Pulmonary artery endothelial cell (primary cell): ENCODE data around the gene PIM1. TPM values are rescaled to one million over a fixed set of nuclear protein-coding genes. Genes with fewer than 3 reads are reported as not detected.
"Not testable (repeated sequence)": the region's sequence is repeated elsewhere in the genome, so short reads cannot be mapped to it uniquely, and the experiment has no call there.

Experiments used
- DNase-seq: peaks from one replicate; pipeline ENCODE4 v3.0.0-alpha.2; 2011; ENCODE audit warnings: low read depth, low spot score
- total RNA-seq: library from RNA; depleted of rRNA; stranded (reverse); fragments of >200 nt; gene quantifications from 2 replicates; pipeline ENCODE4 v1.2.3, GENCODE V29; 2014

Gene PIM1
- total RNA-seq = 3.2 and 3.6 TPM in 2 replicates

DNA sequence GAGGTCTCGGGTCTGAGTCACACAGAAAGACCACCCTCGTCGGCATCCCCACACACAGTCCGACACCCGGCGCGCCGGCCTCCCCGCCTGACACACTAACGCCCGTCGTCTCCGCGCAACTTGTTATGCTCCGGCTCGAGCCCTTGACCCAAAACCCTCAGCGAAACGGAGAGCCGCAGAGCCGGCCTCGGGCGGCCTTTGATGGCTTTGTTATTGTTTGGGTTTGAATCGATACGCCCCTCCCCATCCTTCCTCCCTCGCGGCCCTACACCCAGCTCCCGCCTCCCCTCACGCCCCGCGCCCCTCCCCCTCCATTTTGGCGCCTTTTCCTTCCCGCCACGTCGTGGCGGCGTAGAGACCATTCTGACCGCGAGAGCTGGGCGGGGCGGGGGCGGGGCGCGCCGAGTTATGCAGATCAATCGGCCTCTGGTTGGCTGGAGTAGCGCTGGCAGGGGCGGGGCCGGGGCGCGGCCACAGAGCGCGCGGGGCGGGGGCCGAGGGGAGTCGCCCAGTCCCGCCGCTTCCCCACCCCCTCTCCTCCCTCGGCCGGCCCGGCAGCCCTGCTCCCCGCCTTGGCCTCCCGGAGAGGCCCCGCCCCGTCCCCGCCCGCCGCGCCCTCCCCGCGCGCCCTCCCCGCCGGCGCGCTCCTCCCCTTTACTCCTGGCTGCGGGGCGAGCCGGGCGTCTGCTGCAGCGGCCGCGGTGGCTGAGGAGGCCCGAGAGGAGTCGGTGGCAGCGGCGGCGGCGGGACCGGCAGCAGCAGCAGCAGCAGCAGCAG lies at the start of gene PIM1:
TSS of gene PIM1 (plus strand) at position 657 of the 777 bp plus-strand sequence. CDS start 424 bp downstream, outside the sequence.
- peak; percentile 85 for DNase-seq

GRCh38 chr6:37121556-37121955 lies 48.4 kb upstream of the PIM1 start:
- DNase-seq = no peak

- DNase-seq = no peak
Observed at GRCh38 chr6:37122861-37123260, 47.1 kb upstream of the PIM1 start.

DNA sequence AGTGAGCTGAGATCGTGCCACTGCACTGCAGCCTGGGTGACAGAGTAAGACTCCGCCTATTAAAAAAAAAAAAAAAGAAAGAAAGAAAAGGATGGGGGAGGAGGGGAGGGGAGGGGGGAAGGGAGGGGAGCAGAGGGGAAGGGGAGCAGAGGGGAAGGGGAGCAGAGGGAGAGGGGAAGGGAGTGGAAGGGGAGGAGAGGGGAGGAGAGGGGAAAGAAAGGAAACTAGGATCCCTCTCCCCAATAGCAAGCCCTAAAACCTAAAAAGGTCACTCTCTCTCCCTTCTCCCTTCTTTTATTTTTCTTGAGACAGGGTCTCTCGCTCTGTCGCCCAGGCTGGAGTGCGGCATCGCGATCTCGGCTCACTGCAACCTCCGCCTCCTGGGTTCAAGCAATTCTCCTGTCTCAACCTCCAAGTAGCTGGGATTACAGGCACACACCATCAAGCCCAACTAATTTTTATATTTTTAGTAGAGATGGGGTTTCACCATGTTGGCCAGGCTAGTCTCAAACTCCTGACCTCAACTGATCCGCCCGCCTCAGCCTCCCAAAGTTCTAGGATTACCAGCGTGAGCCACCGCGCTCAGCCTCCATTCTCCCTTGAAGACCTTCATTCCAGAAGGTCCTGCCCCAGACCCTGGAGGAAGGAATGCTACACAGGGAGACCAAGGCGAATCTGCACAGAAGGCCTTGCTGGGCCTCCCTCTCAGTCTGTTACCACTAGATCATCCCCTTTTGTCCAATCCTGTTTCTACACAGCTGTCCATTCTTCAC lies 45.8 kb upstream of the PIM1 start:
- DNase-seq = no peak

DNA sequence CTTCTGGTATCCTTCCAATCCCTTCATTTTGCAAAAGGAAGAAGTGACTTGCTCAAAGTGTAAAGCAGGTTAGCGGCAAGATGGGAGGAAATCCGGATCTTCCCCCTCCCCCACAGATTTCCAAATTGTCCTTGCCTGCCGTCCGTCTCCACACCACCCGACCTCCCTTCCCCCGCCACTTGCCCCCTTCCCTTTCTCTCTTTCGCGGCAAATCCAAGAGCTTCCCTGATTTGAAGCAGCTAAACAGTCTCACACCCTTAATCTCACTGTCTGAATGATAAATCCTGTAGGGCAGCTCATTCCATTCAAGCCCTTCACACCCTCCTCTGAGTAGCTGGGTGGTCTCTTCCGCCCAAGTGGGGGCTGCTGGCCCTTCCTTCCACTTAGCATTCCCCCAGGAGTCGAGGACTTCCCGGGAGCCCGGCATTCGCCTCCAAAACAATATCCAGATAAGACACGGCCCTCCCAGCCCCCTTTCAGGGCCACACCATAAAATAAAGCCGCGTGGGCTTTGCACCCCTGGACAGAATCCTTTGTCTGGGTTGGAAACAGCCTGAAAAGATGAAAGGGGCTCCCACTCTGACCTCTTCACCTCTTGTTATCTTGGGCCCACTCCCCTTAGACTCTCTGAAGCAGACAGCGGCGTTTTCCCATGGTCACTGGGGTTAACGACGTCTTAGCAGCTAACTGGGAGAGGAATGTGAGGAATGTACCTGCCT lies 44.0 kb upstream of the PIM1 start:
- no peak for DNase-seq

DNA sequence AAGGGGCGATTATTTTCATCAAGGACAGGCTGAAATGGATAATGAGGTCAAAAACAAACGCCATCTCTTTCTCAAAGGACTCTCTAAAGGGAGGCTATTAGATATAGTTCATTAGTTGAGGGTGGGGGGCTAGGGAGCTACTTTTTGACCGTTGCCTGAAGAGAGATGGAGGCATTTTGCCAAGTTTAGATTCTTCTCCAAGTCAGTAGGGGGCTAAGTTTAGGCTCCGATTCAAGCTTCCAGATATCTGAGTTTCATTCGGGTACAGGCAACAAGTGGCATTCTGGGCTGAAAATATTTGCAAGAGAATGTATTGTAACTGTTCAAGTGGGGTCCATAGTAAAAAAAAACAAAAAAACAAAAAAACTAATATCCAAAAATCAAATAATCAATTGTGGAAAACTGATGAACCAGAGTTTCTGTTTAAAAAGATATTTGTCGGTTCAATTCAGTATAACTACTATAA lies 43.4 kb upstream of the PIM1 start:
- DNase-seq = no peak

- DNase-seq = no peak
Observed at GRCh38 chr6:37126961-37127616, 42.9 kb upstream of the PIM1 start.

GRCh38 chr6:37127961-37128862 lies 41.7 kb upstream of the PIM1 start:
- no peak for DNase-seq

DNA sequence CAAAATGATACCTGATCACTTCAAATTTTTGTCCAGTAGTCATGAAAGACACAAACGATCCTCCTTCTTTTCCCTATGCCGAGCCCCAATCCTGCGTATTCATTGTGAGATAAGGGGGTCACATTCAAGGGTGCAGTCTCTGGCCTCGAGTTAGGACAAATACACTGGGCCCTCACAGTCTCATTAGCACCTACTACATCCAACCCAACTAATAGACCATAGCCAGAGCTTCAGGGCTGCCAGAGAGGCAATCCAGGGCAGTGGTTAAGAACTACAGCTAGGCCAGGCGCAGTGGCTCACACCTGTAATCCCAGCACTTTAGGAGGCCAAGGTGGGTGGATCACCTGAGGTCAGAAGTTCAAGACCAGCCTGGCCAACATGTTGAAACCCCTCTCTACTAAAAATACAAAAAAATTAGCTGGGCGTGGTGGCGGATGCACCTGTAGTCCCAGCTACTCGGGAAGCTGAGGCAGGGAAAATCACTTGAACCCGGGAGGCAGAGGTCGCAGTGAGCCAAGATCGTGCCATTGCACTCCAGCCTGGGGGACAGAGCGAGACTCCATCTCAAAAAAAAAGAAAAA lies 41.0 kb upstream of the PIM1 start:
- not testable (repeated sequence) for DNase-seq

- no peak for DNase-seq
Observed at GRCh38 chr6:37129566-37129965, 40.4 kb upstream of the PIM1 start.

- DNase-seq = no peak
Observed at GRCh38 chr6:37130704-37131103, 39.2 kb upstream of the PIM1 start.

DNA sequence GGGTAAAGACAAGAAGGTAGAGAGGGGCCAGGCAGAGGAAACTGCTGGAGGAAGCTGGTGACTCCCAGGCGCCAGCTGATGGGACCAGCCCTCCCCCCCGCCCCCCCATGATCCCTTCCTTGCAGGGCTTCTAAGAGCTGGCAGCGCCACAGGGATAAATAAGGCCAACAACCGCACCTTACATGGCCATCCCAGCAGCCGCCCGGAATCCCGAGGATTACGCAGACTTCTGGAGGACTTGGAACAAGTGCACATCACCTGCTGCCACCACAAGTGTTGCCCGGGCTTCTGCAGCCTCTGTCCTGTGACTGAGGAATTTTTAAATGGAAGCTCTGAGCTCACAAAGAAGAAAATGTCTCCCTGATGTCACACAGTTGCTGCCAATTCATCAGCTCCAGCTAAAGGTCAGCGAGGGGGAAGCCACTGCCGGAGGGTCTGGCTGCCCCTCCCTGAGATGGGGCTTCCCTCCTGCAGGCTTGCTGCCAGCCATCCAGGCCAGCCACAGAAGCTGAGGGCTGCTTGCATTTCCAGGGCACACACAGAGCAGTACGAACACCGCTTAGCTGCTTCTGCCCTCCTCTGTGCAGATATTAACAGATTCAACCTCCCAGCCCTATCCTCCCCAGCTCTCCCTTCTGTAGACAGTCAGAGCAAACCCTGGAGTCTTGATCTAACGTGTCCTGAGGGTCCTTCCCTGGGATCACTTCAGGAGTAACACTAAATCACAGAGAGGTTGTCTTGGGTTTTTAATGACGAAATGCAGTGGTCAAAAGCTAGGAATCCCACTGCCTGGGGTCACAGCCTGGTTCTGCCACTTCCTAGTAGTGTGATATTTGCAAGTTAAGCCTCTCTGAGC lies 38.6 kb upstream of the PIM1 start:
- no peak for DNase-seq

- no peak for DNase-seq
Observed at GRCh38 chr6:37131960-37132253, 38.0 kb upstream of the PIM1 start.

DNA sequence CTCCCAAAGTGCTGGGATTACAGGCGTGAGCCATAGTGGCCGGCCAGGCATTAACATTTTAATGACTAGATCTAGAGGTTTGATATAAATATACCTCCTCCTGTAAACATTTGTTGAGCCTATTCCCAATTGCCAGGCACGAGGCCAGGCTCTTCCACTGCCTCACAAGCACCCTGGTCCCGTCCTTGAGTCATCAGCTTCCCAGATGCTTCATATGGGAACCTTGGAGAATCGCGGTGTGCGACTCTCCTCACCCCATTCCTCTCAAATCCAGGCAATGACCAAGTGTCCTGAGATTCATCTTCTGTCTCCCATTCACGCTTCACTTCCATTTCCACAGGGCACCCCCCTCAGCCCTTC lies 35.9 kb upstream of the PIM1 start:
- no peak for DNase-seq

DNA sequence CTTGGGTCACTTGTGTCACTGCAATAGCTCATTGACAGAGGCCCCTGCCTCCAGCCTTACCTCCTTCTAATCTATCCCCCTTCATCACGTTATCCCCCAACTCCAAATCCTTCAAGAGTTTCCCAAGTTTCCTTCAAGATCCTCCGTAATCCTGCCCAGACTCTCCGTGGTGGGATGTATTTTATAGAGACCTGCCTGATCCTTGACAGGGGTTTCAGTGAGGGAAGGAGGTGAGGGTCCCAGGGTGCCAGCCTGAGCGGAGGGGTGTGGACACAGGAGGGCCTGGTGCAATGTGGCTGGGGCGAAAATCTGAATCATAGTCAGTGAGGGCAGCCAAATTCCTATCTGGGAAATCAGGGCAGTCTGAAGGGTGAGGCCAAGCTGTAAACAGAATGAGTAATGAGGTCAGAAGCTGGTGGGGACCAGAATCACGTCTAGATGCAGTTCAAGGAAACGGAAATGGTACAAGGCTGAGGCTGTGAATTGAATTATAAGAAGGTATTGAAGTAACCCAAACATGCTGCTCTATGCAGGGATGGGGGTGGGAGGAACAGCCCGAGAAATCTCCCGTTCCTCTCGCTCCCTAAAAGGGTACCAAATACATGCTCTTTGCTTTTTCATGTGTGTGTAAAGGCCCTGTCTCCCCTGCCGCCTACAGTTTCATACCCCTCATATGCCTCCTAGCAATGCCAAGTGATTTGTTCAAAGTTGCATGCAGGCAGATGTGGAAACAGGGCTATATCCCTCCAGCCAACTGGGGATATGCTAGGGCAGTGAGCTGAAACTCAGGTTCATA lies 35.4 kb upstream of the PIM1 start:
- peak; percentile 81 for DNase-seq

DNA sequence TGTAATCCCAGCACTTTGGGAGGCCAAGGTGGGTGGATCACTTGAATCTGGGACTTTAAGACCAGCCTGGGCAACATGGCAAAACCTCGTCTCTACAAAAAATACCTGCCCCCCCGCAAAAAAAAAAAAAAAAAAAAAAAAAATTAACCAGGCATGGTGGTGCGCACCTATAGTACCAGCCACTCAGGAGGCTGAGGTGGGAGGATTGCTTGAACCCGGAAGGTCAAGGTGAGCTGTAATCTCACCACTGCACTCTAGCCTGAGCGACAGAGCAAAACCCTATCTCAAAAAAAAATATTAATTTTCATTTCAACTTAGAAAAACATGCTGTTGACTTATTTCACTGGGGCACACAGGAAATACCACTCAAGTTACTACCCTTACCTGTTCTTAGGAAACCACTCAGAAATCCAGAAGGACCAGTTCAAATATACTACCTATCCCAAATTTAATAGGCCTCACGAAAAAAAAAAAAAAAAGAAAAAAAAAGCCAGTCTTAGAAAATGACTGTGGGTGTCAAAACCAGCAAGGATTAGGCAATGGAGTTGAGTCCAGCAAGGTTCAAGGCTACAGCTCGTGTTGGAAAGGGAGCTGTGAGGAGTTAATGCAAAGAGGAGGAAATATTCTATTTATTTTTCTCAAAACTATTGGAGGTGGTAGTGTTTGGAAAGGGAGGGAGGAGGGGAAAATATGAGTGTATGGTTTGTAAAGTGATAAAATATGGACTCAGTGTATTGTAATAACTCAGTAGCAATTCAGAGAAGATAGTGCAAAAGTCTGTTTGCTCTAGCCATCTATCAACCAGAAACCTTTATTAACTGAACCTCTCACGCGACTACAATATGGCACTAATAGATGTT lies 33.9 kb upstream of the PIM1 start:
- DNase-seq = no peak

GRCh38 chr6:37136821-37137200 lies 33.1 kb upstream of the PIM1 start:
- DNase-seq = no peak
